ENCODE measurements around the gene TBC1D8.

The TBC1D8 gene

GRCh38 chr2:100977511-100977910 lies 173.7 kb downstream of the TBC1D8 start:
- DNase-seq (ENCODE audit: low read depth, low spot score), result no peak

- DNase-seq (ENCODE audit: low read depth, low spot score), result no peak
These were observed 174.4 kb downstream of the TBC1D8 start for GRCh38 chr2:100976645-100977391.

- no peak for DNase-seq (ENCODE audit: low read depth, low spot score)
These were observed 175.1 kb downstream of the TBC1D8 start for GRCh38 chr2:100976061-100976460.

GRCh38 chr2:100975521-100975785 lies 175.7 kb downstream of the TBC1D8 start:
- no peak for DNase-seq (ENCODE audit: low read depth, low spot score)

- no peak for DNase-seq (ENCODE audit: low read depth, low spot score)
These were observed 176.3 kb downstream of the TBC1D8 start for GRCh38 chr2:100974712-100975520.

GRCh38 chr2:100972452-100972851 lies 178.7 kb downstream of the TBC1D8 start:
- no peak for DNase-seq (ENCODE audit: low read depth, low spot score)

DNA sequence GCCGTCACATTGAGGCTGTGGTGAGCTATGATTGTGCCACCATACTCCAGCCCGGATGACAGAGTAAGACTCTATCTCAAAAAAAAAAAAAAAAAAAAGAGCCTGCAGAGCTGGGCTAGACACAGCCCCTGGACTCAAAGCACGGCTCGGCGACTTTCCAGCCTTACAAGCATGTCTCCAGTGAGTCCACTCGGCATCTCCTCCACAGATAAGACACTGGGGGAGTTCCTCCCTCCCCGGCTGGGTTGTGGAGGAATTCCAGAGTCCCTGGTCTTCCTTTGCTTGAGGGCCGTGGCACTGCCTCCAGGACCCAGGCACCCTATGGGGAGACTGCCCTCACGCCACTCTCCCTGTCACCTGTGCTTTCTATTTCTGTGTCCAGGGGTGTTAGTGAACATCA lies 180.0 kb downstream of the TBC1D8 start:
- DNase-seq (ENCODE audit: low read depth, low spot score), result no peak

- DNase-seq (ENCODE audit: low read depth, low spot score), result no peak
These were observed 181.2 kb downstream of the TBC1D8 start for GRCh38 chr2:100969998-100970397.

DNA sequence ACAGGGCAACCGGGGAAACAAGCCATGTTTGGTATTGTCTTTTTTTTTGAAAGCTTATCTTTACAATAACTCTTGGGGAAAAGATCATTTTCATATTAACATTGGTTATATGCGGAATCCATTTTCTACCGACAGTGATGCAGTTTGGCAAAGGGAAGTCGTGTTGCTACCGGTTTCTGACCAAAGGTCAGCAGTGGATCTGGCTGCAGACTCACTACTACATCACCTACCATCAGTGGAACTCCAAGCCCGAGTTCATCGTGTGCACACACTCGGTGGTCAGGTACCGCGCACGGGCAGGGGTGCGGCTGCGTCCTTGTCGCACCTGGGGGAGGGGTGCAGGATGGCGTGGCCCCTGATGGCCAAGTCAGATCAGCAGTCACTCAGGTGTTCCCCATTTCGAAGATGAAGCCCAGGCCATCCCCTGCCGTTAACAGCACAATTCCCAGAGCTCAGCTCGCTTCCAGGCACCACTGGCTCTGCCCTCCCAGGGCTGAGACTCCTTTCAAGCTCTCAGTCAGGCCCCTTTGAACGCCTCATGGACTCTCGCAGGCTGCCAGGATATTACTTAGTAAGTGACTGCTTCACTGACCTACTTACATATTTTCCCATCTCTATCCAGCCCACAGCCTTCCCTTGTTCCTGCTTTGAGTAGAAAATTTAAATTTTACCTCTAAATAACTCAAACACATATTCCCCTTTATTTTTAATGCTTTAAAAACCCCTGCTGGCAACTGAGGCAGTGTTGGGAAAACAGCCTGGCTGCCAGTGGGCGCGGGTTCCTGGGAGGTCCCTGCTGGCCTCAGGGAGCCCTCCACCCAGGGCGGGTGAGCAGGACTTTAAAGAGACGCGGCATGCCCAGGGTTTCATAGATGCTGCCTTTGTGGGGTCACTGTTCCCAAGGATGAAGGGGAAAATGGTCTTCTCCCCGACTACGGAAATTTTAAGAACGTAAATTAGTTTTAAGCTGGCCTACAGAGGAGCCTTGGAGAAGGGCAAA lies 182.7 kb downstream of the TBC1D8 start:
- DNase-seq (ENCODE audit: low read depth, low spot score), result no peak

- DNase-seq (ENCODE audit: low read depth, low spot score), result no peak
These were observed 183.5 kb downstream of the TBC1D8 start for GRCh38 chr2:100967716-100968115.

DNA sequence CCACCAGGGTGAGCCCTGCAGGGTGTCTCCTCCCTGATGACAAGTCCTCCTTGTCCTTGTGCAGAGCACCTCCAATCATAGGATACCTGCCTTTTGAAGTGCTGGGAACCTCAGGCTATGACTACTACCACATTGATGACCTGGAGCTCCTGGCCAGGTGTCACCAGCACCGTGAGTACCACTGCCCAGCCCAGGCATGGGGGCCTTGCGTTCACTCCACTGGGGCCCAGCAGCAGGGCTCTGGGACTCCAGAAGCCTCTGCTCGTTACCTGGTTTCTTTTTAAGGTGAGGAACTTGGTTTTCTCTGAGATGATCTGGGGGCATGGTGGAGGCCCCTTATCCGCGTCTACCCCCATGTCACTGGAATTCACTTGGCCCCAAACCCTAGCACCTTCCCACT lies 185.6 kb downstream of the TBC1D8 start:
- DNase-seq (ENCODE audit: low read depth, low spot score), result no peak

- no peak for DNase-seq (ENCODE audit: low read depth, low spot score)
These were observed 186.5 kb downstream of the TBC1D8 start for GRCh38 chr2:100964681-100965169.

GRCh38 chr2:100964222-100964621 lies 187.0 kb downstream of the TBC1D8 start:
- no peak for DNase-seq (ENCODE audit: low read depth, low spot score)

DNA sequence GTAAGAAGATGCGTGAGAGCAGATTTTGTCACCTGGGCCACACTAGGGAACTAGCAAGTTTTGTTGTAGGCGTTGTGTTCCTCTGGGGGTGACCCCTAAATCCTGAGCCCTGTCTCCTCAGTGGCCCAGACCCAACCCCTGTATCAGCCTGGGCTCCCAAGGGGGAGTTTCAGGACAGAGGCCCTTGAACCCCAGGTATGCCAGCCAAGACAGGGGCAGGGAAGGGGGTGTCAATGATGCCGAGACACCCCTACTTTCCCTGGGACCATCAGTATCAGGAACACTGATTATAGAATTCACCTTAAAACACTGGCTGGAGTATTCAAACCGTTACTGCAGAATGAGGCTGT lies 188.2 kb downstream of the TBC1D8 start:
- DNase-seq (ENCODE audit: low read depth, low spot score), result no peak

DNA sequence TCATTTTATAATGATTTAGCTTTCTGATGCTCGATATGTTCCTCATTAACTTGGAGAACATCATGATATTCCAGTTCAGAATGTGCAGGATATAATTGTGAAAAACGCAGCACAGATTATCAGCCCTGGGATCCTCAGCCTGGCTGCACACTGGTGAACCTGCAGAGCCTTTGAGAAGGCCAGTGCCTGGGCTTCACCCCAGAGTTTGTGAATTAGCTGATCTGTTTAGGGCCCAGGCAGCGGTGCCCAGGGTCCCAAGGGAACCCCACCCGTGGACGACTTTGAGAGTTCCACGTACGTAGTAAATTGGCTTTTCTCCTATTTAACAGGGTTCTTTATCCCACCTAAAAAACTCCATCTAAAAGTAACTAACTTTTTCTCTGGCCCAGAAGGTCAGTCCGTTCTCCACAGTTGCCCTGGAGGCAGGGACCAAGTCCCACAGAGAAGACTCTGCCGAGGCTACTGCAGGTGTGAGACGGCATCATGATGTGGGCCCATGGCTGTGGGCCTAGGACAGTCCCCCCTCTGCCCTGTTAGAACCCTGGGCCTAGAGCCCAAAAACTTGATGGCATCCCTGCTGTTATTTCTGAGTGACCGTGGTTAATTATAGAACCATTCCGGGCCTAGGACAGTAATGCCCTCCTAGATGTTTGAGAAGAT lies 188.7 kb downstream of the TBC1D8 start:
- no peak for DNase-seq (ENCODE audit: low read depth, low spot score)

GRCh38 chr2:100960688-100961087 lies 190.5 kb downstream of the TBC1D8 start:
- DNase-seq (ENCODE audit: low read depth, low spot score), result no peak

- DNase-seq (ENCODE audit: low read depth, low spot score), result no peak
These were observed 191.8 kb downstream of the TBC1D8 start for GRCh38 chr2:100959225-100959880.

DNA sequence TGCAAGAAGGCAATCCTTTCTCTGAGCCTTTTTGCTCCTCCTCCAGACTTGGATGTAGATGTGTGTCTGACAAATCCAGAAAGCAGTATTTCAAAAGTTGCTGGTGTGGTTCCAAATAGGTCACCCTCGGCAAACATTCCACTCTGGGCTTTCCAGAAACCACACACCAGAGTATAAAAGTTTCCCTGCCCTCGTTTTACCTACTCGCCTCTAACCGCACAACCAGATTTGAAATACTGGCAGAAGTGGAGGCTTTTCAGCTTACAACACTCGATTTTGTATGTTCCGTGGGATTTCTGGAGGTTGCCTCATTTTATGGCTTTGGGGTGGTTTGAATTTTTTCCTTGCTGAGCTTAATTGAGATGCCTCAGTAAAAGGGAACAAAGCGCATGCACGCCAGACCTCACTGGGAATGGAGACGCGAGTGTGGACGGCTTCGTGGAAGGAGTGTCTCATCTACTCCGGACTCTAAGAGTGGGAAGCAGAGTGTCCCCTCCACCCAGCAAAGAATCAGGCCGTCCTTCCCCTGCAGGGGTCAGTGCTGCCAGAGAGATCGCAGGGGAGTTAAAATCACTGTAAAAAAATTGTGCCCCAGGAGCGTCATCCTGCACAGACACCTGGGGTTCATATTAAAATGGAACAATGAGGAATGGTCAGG lies 193.1 kb downstream of the TBC1D8 start:
- DNase-seq (ENCODE audit: low read depth, low spot score), result no peak

Measured in iPS DF 19.7 (cell line).